ENCODE results near the gene USP12.
"Not testable (repeated sequence)": the region's sequence is repeated elsewhere in the genome, so short reads cannot be mapped to it uniquely, and the experiment has no call there.

Gene USP12

DNA sequence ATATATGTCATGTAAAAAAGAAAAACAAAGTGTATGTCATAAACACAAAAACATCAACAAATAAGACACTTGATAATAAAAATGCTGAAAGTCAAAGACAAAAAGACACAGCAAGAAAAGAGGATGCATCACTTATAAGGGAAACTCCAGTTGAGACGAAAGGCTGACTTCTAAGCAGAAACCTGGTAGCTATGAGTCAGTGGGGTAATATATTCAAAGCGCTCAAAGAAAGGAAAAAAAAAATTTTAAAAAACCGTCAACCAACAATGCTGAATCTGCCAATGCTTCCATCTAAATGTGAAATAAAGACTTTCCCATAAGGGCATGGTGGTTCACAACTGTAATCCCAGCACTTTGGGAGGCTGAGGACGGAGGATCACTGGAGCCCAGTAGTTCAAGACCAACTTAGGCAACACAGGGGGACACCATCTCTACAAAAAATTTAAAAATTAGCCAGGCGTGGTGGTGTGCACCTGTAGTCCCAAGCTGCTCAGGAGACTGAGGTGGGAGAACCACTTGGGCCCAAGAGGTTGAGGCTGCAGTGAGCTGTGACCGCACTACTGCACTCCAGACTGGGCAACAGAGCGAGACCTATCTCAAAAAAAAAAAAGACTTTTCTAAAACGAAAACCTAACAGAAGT, 24.0 kb downstream of the USP12 start:
- no peak for DNase-seq

DNA sequence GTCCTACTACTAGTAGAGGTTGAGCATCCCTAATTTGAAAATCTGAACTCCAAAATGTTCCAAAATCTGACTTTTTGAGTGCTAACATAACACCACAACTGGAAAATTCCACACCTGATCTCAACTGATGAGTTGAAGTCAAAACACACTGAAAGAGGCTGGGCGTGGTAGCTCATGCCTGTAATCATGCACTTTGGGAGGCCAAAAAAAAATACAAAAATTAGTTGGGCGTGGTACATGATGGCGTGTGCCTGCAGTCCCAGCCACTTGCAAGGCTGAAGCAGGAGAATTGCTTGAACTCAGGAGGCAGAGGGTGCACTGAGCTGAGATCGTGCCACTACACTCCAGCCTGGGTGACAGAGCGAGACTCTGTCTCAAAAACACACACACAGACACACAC, 29.9 kb downstream of the USP12 start:
- DNase-seq = no peak

DNA sequence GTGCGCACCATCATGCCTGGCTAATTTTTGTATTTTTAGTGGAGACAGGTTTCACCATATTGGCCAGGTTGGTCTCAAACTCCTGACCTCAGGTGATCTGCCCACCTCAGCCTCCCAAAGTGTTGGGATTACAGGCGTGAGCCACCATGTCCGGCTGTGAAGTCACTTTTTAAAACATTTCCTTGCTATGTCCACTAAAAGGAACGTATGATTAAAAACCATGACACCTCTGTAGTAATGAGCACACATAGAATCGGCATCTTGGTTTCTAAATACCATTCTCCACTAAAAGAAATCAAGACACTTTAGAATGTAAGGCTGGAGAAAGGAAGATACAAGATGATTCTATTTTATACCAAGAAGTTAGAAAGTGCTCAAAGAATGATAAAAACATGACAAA, 30.5 kb downstream of the USP12 start:
- DNase-seq = not testable (repeated sequence)

- no peak for DNase-seq
Observed at GRCh38 chr13:27140060-27140459, 31.6 kb downstream of the USP12 start.

DNA sequence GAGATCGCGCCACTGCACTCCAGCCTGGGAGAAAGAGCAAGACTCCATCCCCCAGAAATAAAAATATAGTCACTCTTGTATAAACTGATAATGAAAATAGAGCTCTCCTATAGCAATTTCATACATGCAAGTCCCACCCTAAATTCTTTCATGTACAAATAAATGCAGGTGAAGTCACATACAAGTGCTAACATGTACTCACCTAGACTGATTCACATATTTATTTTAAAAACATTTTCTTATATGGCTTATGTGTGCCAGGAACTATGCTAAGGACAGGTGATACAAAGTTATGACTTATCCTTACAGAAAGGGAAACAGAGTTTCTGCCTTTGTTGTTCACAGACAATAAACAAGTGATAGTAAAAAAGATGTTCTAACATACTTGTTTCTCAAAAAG, 32.0 kb downstream of the USP12 start:
- DNase-seq = no peak

DNA sequence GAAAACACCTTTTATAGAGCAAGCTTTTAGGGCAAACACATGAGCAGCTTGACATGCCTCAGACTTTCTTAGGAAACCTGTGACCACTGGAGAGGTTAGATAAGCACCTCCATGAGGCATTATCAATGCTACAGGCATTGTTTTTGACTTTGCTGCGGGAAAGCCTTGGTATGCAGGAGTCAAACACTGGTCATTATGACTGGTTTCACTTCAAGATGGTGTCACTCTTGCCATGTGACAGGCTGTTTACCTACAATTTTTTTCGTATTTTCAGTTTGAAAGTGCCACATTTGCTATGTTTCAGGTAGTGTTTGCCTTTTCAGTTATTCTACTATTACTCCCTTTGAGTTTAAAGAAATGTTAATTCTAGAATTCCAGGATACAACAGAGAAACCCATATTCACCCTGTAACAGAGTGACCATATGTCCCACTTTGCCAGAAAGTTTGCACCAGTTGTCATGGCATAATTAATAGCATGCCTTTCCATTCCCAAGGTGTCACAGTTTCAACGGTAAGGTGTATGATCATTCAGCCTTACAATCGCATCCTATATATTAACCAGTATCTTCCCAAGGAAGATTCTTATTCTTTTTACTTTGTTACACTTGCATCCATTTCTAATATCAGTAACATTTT, 33.0 kb downstream of the USP12 start:
- DNase-seq = no peak

- no peak for DNase-seq
Observed at GRCh38 chr13:27137759-27138158, 33.9 kb downstream of the USP12 start.

- no peak for DNase-seq
Observed at GRCh38 chr13:27135023-27135422, 36.6 kb downstream of the USP12 start.

- DNase-seq = no peak
Observed at GRCh38 chr13:27133889-27134288, 37.7 kb downstream of the USP12 start.

DNA sequence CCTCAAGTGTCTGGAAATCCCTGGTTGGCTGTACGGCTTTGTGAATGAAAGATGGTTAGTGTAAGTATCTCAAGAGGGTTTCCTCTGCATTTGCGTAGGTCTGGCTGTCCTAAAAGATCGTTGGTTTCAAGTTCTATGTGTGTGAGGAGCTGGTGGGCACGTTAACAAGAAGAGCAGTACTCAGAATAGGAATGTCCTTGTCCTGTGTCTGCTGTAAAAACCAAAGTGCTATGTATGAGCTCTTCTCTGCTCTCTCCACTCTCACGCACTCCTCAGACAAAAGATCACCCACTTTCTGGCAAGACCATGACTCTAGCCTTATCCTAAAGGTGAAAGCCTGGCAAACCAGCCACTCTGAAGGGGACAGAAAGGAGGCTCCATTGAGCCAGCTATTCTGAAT, 39.1 kb downstream of the USP12 start:
- DNase-seq = no peak

GRCh38 chr13:27131906-27132305, 39.7 kb downstream of the USP12 start:
- DNase-seq = no peak

DNA sequence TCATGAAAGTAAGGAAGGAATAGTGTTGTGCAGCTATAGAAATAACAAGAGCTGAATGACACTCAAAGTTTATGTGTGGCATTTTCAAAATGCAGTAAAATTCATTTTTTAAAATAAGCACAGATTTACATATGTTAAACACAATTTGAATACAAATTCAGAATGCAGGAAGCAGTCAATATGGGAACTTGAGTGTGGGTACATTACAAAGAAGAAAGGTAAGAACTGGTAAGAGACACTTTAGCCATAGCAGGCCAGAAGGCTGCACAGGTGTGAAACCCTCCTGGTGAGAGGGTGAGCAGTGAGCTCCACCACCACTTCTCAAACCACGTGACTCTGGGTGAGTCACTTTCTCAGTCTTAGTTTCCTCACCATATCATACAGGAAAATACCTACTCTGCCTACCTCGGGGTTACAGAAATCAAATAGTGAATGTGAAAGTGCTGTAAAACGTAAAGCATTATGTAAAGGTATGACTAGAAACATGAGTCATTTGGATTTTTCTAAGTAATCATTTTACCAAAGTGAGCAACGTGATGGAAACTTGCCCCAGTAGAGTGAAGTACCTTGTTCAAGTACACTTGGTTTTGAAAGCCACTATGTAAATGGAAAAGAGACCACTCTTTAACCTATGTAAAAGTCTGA, 40.5 kb downstream of the USP12 start:
- peak; percentile 76 for DNase-seq

DNA sequence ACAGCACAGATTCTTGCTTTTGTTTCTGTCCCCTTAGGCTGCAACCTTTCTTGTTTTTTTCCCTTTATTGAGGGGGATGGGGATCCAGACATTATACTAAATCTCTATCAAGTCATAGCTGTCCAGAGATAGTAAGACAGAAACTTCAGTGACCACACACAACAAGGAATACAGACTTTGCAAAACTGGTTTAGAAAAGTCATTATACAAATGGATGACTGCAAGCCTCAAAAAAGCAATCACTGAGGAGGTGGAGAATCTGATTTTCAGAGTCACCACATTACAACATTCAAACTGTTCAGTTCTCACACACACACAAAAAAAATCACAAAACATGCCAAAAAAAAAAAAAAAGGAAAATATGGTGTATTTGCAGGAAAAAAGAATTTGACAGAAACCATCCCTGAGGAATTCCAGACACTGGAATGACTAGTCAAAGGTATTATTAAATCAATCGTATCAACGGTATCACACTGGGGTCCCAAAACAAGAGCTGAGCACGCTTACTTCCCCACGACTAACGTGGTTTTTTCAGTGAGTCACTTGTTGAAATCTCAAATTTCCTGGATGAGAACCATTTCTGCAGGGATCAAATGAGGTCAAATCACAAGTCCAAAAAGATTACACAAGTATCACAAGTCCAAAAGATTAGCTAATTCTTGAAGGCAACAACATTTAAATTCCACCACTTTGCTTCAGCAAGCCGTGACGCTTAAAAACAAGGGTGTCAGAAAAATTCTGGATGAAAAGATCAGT, 41.2 kb downstream of the USP12 start:
- no peak for DNase-seq

DNA sequence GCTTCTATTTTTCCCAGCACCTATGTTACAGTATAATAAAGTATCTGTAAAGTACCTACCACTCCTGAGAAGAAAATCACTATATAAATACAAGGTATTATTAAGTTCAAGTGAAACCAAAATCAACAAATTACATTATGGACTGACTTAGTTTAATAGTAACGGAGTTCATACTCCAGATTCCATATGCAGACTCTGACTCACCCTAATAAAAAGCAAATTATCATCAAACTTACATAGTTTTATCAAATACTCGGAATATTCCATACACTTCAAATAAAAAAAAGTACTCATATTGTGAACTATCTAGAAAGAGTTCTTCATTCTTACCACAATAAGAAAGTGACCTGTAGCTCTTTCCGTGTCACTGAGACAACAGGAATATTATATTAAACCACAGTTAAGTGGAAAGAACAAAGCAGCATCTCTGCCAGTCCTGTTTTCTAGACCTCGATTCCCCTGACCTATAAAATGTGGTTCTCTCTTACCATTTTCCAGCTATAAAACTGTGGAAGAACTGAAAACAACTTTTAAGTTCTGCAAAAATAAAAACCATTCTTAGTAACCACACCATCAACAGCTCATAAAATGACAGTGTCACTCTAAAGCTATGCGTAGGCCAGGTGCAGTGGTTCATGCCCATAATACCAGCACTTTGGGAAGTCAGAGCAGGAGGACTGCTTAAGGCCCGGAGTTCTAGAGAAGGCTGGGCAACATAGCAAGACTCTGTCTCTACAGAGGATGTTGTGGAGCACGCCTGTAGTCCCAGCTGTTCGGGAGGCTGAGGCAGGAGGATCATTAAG, 42.6 kb downstream of the USP12 start:
- no peak for DNase-seq

DNA sequence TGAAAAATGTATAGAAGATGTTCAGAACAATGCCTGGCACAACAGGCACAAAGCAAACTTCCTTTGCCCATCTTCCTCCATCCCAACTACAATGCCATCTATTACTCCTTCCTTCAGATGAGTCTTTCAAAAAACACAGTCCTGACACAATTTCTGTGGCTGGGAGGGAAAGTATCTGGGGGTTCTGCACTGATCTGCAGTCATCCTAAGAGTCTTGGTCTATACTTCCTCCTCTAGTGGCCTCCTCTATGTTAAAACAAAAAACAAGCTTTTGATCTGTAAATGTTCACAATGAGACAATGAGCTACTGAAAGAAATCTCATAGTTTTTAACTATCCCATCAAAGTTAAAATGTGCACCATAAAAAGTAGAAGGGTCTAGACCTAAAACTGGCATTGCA, 44.8 kb downstream of the USP12 start:
- DNase-seq = no peak

GRCh38 chr13:27125357-27126282, 46.0 kb downstream of the USP12 start:
- DNase-seq = no peak

GRCh38 chr13:27124571-27124970, 47.0 kb downstream of the USP12 start:
- no peak for DNase-seq

DNA sequence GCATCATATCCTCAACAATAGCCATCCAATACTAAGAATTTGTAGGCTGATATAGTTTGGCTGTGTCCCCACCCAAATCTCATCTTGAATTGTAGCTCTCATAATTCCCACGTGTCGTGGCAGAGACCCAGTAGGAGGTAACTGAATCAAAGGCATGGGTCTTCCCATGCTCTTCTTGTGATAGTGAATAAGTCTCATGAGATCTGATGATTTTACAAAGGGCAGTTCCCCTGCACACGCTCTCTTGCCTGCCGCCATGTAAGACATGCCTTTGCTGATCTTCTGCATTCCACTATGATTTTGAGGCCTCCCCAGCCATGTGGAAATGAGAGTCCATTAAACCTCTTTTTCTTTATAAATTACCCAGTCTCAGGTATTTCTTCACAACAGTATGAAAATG, 48.2 kb downstream of the USP12 start:
- not testable (repeated sequence) for DNase-seq

GRCh38 chr13:27122036-27122435, 49.6 kb downstream of the USP12 start:
- no peak for DNase-seq

DNA sequence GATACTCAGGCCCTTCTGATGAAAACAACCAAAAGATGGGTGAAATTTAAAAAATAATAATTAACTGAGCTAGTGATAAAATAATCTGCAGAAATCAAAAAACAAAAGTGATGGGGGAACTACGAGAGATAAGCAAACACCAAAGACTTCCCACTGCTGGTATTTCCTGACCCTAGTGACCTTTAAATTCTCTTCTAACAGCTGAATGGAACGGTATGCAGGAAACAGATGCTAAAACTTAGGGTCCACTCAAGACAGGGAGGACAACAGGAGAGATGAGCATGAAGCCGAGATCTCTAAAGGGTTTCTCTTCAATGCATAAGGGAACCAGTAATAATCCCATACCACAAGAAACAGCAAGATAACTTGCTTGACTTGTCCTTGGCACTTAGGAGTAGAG, 50.8 kb downstream of the USP12 start:
- DNase-seq = no peak

DNA sequence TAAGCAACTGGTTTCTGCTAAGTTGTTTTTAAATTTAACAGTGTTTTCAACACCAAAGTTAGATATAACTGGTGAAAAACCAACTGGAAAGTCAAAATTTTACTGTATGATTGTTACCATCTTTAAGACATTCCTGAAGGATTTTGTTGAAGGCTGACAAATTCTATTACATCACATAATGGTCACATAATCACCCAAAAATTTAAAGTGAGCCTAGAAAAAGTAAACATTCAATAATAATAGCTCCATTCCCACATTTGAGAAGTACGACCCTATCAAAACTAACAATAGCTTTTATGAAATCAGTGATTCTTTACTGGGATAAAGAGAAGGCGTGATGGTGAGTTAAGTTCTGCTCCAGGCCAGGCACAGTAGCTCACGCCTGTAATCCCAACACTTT, 51.6 kb downstream of the USP12 start:
- DNase-seq = no peak

Measured in stimulated activated naive CD4-positive, alpha-beta T cell treated with Interleukin-2 at 50 U/mL for 16 hours (primary cell).